ENCODE data around the gene WFDC6.
"Not testable (repeated sequence)": the region's sequence is repeated elsewhere in the genome, so short reads cannot be mapped to it uniquely, and the experiment has no call there.

WFDC6 gene

DNA sequence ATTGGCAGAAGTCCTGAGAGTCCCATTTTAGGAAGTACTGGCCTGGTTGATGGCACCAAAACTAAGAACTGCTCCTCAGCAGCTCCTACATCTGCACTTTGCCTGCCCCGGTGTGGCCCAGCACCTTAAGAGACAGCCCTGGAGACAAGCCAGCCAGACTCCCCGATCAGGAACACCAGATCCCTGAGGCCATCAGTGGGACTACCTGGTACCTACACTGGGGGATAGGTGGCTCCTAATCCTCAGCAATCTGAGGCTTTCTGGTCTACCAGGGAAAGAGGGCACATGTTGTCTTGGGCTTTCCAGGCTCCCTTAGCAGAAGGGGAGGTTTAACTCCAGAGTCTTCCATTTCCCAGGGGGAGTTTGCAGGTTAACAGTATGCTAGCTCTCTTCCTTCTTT is at the start of gene WFDC6:
Gene WFDC6 (minus strand): TSS at position 101 of the 400 bp plus-strand sequence. CDS start 75 bp downstream, at position 26.
- DNase-seq = no peak

- DNase-seq = no peak
Measured at GRCh38 chr20:45588800-45589199, 49.5 kb upstream of the WFDC6 start.

DNA sequence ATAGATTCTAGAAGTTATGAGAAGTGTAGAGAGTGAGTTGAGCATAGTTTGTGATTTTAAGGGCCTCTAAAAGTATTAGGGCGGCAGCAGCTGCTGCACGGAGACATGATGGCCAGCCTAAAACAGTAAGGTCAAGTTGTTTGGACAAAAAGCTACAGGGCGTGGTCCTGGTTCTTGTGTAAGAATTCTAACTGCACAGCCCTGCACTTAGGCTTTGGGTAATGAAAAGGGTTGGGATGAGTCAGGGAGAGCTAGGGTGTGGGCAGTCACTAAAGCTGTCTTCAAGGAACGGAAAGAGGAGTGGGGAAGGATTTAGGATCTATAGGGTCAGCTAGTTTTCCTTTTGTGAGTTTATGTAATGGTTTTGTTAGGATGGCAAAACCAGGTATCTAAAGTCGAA is 46.7 kb upstream of the WFDC6 start:
- DNase-seq = not testable (repeated sequence)

DNA sequence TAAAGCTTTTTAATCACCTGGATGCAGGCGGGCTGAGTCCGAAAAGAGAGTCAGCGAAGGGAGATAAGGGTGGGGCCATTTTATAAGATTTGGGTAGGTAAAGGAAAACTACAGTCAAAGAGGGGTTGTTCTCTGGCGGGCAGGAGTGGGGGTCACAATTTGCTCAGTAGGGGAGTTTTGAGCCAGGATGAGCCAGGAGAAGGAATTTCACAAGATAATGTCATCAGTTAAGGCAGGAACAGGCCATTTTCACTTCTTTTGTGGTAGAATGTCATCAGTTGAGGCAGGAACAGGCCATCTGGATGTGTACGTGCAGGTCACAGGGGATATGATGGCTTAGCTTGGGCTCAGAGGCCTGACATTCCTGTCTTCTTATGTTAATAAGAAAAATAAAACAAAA is 45.0 kb upstream of the WFDC6 start:
- DNase-seq = not testable (repeated sequence)

DNA sequence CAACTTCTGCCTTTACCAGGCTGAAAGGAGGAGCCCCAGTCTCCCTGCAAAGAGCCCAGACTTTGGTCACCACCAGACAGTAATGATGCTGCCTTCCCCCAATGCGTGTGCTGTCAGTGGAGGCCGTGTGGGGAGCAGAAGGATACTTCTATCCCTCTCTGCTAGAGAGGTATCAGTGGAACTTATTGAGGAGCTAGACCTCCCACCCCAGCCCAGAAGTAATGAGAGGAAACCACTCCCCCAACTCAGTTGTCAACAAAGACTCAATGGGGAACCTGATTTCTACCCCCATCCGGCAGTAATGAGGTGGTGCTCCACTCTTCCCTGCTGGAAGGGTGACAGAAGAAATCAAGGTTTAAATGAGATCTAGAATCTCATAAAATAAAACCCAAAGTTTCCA is 44.2 kb upstream of the WFDC6 start:
- no peak for DNase-seq

GRCh38 chr20:45581702-45582101 is 42.4 kb upstream of the WFDC6 start:
- no peak for DNase-seq

- no peak for DNase-seq
Measured at GRCh38 chr20:45579184-45579583, 39.9 kb upstream of the WFDC6 start, which contains the start of gene WFDC8. Gene WFDC8 (minus strand): TSS chr20:45579284. CDS start chr20:45579247, 37 bp downstream.

DNA sequence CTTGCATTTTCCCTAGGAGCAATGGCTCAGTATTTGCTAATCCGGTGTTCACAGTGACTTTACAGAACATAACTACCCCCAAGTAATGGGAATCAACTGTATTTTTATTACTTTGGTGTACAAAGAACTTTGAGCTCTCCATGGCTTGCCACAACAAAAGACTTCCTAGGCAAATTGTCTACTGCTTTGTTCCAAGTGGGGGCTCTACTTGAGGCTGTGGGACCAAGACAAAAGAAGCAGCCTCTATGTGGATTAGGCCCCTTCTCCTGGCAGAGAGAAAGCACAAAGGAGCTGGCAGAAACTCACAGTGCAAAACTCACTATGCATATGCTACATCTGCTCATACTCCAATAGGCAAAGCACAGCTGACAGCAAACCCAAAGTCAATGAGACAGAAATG is 38.9 kb upstream of the WFDC6 start:
- DNase-seq = no peak

GRCh38 chr20:45576995-45577394 is 37.7 kb upstream of the WFDC6 start:
- DNase-seq = no peak

- no peak for DNase-seq
Measured at GRCh38 chr20:45575931-45576330, 36.6 kb upstream of the WFDC6 start.

DNA sequence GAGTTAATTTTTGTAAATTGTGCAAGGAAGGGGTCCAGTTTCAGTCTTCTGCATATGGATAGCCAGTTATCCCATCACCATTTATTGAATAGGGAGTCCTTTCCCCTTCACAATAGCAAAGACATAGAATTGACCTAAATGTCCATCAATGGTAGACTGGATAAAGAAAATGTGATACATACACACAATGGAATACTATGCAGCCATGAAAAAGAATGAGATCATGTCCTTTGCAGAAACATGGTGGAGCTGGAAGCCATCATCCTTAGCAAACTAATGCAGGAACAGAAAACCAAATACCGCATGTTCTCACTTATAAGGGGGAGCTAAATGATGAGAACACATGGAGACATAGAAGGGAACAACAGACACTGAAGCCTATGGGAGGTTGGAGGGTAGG is 30.4 kb upstream of the WFDC6 start:
- DNase-seq = not testable (repeated sequence)

DNA sequence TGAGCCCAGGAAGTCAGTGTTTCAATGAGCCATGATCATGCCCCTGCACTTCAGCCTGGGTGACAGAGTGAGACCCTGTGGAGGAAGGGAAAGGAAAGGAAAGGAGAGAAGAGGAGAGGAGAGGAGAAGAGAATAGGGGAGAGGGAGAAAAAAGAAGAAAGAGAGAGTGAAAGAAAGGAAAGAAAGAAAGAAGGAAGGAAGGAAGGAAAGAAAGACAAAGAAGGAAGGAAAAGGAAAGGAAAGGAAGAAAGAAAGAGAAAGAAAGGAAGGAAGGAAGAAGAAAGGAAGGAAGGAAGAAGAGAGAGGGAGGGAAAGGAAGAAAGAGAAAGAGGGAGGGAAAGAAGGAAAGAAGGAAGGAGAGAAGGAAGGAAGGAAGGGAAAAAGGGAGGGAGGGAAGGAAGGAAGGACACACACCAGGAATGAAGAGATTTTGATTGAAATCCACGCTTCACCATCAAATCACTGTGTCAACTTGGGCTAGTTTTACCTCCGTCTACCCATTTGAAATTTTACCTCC is 25.5 kb upstream of the WFDC6 start:
- no peak for DNase-seq

- no peak for DNase-seq
Measured at GRCh38 chr20:45555198-45555597, 15.9 kb upstream of the WFDC6 start.

DNA sequence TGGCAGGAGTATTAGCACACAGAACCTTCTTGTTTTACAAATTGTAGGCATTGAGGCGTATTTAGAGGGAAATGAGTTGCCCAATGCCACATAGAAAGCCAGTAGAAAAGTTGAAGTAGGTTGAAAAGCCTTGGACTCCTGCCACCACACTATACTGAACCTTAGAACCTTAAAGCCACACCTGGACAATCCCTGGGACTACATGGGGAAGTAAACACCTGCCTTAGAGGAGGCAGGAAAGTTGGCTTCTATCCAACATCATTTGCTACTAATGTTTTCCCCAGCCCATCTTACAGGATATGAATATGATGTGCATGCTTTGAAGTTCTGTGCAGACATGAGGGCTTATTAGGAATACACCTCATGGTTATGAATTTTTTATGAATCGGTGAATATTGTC is 13.2 kb upstream of the WFDC6 start:
- DNase-seq = no peak

DNA sequence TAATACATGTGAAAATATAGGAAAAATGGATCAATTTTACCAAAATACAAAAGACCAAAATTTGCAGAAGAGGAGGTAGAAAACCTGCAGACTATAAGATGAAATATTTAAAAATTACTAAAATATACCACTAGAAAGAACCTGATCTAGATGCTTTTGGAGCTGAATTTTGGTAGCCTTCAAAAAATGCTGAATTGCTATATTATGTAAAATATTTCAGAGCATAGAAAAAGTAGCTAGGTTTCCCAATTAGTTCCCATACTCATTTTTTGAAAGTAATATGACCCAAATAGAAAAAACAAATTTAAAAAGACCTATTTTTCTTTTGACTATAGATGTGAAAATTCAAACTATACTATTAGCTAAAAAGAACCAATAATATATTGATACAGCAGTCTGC is 11.5 kb upstream of the WFDC6 start:
- DNase-seq = no peak

DNA sequence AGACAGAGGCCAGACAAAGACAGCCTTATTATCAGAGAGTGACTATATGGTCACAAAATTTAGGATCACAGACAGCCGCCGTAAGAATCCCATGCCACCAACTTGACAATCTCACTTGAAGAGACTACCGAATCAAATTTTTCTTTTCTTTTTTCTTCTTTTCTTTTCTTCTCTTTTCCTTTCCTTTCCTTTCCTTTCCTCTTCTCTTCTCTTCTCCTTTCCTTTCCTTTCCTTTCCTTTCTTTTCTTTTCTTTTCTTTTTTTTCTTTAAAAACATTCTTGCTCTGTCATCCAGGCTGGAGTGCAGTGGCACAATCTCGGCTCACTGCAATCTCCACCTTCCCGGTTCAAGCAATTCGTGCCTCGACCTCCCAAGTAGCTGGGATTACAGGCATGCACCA is 9.1 kb upstream of the WFDC6 start:
- no peak for DNase-seq

GRCh38 chr20:45547206-45547770 is 8.0 kb upstream of the WFDC6 start, which contains the start of gene EPPIN:
Gene EPPIN (minus strand): TSS chr20:45547401. CDS start chr20:45547357, 44 bp downstream.
- no peak for DNase-seq

DNA sequence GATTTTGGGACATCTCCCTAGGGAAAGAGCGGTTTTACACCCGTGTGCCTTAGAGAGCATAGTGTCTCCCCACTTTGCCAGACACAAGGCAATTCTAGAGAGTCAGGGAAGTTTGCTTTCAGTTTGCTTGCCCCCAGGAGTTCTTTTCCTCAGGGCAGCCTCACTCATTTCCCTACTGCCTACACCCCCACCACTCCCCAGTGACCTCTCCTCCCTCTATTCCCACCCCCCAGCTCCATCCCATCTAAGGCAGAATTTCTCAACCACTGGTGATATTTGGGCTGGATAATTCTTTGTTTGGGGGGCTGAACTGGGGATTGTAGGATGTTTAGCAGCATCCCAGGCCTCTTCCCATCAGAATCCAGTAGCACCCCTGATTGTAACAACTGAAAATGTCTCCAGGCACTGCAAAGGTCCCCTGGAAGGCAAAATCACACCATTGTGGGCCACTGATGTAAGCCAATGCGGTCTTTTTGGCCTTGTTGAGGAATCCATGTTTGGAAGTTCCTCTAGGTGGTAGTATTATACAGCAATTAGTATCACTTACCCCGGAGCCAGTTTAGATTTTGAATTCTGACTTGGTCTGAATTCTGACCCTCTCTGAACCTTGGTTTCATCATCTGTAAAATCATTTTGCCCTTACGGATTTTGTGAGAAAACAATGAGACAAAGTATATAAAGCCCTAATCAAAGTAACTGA is 6.6 kb upstream of the WFDC6 start:
- no peak for DNase-seq

- DNase-seq = no peak
Measured at GRCh38 chr20:45545351-45545750, 6.1 kb upstream of the WFDC6 start.

DNA sequence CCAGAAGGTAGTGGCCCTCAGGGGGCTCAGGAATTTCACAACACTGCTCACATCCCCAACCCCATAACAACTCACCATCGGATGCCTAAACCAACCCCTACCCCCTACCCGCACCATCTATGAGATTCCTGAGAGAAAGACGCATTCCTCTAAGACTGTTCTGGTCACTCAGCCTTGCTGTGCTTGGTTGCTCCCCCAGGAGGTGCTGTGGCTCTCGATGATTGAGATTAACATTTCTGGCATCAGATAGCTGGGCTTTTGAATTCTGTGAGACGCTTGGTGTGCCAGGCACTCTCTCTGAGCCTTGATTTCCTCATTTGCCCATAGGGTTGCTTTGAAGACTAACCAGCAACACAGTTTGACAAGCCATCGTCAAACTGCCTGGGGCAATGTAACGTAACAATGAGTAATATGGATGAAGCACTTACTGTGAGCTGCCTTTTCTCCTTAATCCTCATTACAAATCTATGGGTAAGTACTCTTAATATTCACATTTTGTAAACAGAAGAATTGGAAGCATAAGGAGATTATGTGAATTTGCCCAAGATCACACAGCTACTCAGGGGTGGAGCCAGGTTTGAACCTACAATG is 978 bp downstream of the WFDC6 start:
- DNase-seq = no peak

GRCh38 chr20:45527294-45527693 is 12.0 kb downstream of the WFDC6 start:
- DNase-seq = no peak

DNA sequence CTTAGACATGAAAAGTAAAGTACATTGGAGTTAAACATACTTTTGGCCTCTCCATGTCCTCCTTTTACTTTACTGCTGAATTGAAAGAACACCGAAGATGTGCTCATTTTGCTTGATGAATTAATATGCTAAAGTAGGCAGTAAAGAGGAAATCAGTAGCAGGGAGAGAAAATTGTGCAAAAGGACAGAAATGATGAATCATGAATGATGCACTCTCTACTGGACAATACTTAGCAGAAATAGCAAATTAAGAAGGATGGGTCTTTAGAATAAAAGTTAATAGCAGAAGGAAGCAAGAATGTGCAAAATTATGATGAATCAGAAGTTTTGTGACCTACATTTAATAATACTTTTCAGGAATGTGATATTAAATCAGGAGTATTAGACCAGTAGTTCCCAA is 15.5 kb downstream of the WFDC6 start:
- DNase-seq = no peak

GRCh38 chr20:45518282-45518681 is 21.0 kb downstream of the WFDC6 start:
- no peak for DNase-seq

All from activated CD4-positive, alpha-beta T cell treated with anti-CD3 and anti-CD28 coated beads for 1 hour (primary cell).